GM19035 (cell line): Measurements from ENCODE around the gene DMD.
A peak's percentile ranks its signal among the peaks of the same experiment; 100 is the strongest.

ENCODE experiments used
- ATAC-seq: cut with Tn5 transposase; IDR thresholded peaks from one replicate; pipeline ENCODE4 v1.9.1; 2021; ENCODE audit not compliant: unreplicated experiment

DMD gene

GRCh38 chrX:31093639-31093975, 2117.7 kb downstream of the DMD start:
- peak; percentile 29 for ATAC-seq

GRCh38 chrX:31092970-31093638, 2118.2 kb downstream of the DMD start:
- ATAC-seq = peak; percentile 58

- ATAC-seq = no peak
Observed at GRCh38 chrX:31092476-31092875, 2118.9 kb downstream of the DMD start.

- ATAC-seq = no peak
Observed at GRCh38 chrX:31091819-31092218, 2119.5 kb downstream of the DMD start.

GRCh38 chrX:31074522-31074921, 2136.8 kb downstream of the DMD start:
- ATAC-seq = no peak

GRCh38 chrX:31071725-31072124, 2139.6 kb downstream of the DMD start, which contains the start of gene FTHL17:
FTHL17 (minus strand) TSS chrX:31072041; CDS start chrX:31071953, 88 bp downstream.
- ATAC-seq = no peak

- ATAC-seq = no peak
Observed at GRCh38 chrX:31071262-31071661, 2140.1 kb downstream of the DMD start.

GRCh38 chrX:31070057-31070468, 2141.3 kb downstream of the DMD start:
- ATAC-seq = peak; percentile 63
